ENCODE data around the gene RGS16.
A peak's percentile ranks its signal among the peaks of the same experiment; 100 is the strongest.

RGS16 gene

GRCh38 chr1:182570611-182570970, 33.6 kb downstream of the RGS16 start:
- no peak for DNase-seq

- DNase-seq, result no peak
Observed at GRCh38 chr1:182569939-182570610, 34.1 kb downstream of the RGS16 start.

- no peak for DNase-seq
Observed at GRCh38 chr1:182568647-182569284, 35.4 kb downstream of the RGS16 start.

- DNase-seq, result no peak
Observed at GRCh38 chr1:182567629-182568028, 36.6 kb downstream of the RGS16 start.

- no peak for DNase-seq
Observed at GRCh38 chr1:182565537-182565936, 38.7 kb downstream of the RGS16 start.

- no peak for DNase-seq
Observed at GRCh38 chr1:182564406-182565004, 39.7 kb downstream of the RGS16 start.

- peak; percentile 63 for DNase-seq
Observed at GRCh38 chr1:182563095-182563494, 41.1 kb downstream of the RGS16 start.

GRCh38 chr1:182561456-182561855, 42.7 kb downstream of the RGS16 start:
- no peak for DNase-seq

- no peak for DNase-seq
Observed at GRCh38 chr1:182560392-182560984, 43.7 kb downstream of the RGS16 start.

- peak; percentile 23 for DNase-seq
Observed at GRCh38 chr1:182556279-182556678, 47.9 kb downstream of the RGS16 start.

- DNase-seq, result no peak
Observed at GRCh38 chr1:182555493-182555892, 48.7 kb downstream of the RGS16 start.

GRCh38 chr1:182552527-182552926, 51.7 kb downstream of the RGS16 start:
- DNase-seq, result no peak

GRCh38 chr1:182549811-182550210, 54.4 kb downstream of the RGS16 start:
- no peak for DNase-seq

- no peak for DNase-seq
Observed at GRCh38 chr1:182549346-182549745, 54.8 kb downstream of the RGS16 start.
